Stimulated activated CD8-positive, alpha-beta memory T cell treated with anti-CD3 and anti-CD28 coated beads, Interleukin-15, amount 100 ng/mL, for 48 hours (primary cell): Measurements from ENCODE around the gene CHTF8.

Experiments used
- DNase-seq, 2 donors: peaks; one replicate each; pipeline ENCODE4 v3.0.0-alpha.2; 2020; ENCODE audit warnings: low read depth in 2 of 2

CHTF8 gene

DNA sequence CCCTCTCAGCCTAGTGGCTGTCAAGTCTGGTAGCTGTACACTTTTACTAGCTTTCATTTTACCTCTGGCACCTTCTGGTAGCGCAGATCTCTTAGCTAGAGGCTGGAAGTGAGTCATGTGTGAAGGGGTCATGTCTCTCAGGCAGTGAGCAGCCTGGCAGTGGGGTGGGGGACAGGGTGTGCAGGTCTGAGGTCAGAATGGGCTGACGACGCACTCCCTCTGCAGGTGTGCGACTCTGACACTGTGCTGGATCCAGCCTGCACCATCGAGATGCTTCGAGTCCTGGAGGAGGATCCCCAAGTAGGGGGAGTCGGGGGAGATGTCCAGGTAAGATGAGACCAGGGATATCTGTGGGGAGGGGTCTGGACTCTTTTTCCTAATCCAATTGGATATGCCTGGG lies 19.2 kb downstream of the CHTF8 start:
- no peak for DNase-seq

GRCh38 chr16:69112285-69113129 lies 19.9 kb downstream of the CHTF8 start:
- no peak for DNase-seq

- DNase-seq = no peak
These were observed 20.5 kb downstream of the CHTF8 start for GRCh38 chr16:69111876-69112230.

- no peak for DNase-seq
These were observed 21.0 kb downstream of the CHTF8 start for GRCh38 chr16:69111216-69111875.

GRCh38 chr16:69110406-69110805 lies 22.0 kb downstream of the CHTF8 start:
- DNase-seq = no peak

DNA sequence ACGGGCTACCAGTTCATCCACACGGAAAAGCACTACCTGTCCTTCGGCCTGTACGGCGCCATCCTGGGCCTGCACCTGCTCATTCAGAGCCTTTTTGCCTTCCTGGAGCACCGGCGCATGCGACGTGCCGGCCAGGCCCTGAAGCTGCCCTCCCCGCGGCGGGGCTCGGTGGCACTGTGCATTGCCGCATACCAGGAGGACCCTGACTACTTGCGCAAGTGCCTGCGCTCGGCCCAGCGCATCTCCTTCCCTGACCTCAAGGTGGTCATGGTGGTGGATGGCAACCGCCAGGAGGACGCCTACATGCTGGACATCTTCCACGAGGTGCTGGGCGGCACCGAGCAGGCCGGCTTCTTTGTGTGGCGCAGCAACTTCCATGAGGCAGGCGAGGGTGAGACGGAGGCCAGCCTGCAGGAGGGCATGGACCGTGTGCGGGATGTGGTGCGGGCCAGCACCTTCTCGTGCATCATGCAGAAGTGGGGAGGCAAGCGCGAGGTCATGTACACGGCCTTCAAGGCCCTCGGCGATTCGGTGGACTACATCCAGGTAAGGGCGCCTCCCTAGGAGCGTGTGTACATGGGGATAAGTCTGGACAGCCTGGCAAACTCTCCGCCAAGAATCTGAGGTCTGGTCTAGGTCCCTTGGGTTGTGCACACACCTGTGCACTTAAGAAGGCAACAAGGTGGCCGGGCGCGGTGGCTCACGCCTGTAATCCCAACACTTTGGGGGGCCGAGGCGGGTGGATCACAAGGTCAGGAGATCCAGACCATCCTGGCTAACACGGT lies 22.7 kb downstream of the CHTF8 start:
- DNase-seq = no peak

DNA sequence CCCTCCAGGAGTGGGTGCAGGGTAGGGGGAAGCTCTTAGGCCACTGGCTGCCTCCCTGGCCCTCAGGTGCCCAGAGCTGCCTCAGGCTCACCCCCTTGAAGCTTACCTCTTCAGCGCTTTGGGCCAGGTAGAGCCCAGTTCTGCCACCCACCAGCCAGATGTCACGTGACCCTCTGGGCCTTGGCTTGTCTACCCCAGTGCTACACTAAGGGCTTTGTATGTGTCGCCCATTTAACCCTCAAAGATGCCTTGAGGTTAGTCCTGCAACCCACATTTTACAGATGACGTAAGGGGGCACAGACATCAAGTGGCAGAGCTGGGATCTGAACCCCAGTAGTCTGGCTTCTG lies 23.5 kb downstream of the CHTF8 start:
- no peak for DNase-seq

DNA sequence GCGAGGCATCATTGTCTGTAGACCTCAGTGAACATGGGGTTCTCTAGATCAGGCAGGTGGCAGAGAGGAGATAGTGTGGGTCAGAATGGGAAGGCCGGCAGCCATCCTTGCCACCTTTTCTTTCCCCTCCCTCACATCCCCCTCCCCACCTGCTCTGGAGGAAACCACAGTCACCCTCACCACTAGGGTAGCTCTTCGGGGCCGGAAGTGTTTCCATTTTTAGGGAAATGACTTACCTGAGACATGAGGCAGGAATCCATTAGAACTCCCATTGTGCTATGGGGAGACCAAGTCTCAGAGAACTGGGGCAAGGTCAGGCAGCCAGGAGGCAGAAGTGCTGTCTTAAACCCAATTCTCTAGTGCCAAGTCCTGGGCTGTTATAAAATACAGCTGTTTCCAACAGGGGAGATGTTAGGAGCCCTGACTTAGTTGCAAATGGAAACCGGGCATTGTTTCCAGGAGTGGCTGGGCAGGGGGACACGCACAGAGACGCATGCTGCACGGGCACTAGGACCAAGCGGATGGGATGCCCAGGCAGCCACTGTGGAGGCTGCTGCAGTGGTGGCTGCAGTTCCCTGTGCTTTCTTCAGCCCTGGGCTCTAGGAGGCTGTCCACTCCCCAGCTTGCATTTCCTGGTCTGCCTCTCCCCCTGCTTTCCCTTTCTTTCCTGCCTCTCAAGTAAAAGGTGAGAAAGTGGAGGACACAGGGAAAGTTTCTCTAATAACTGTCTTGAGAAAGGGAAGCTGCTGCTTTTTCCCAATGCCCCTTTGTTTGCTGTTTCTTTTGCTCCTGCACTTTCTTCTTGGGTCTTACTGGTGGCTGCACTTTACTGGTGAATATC lies 24.1 kb downstream of the CHTF8 start:
- no peak for DNase-seq

DNA sequence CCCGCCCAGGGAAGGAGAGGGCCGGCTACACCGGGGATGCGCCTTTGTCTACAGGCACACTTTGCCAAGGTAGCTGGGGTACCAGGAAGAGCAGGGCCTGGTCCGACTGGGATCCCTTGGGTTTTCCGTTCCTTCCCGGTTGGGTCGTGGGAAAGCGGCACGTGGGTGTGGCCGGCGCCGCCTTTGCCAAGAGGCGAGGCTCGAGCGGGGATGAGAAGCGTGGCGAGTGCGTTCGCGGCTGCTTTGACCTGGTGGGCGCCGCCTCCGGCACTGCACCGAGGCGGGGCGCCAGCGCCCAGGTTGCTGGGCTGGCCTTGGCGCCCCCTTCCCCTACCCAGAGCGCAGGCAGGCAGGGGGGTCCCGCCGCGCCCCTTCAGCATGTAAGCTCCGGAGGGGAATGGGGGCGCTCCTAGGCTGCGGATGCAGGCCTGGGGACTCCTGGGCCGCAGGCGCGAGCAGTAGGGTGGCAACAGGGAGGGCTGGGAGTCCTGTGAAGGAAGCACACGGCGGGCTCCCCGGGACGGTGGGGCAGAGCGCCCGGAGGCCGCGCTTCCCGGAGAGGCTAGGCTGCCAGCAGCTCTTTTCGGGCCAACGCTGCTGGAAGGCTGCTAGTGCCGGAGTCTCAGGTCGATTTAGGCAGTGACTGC lies 24.9 kb downstream of the CHTF8 start:
- DNase-seq = no peak

- DNase-seq = no peak
These were observed 25.7 kb downstream of the CHTF8 start for GRCh38 chr16:69106491-69107315.

DNA sequence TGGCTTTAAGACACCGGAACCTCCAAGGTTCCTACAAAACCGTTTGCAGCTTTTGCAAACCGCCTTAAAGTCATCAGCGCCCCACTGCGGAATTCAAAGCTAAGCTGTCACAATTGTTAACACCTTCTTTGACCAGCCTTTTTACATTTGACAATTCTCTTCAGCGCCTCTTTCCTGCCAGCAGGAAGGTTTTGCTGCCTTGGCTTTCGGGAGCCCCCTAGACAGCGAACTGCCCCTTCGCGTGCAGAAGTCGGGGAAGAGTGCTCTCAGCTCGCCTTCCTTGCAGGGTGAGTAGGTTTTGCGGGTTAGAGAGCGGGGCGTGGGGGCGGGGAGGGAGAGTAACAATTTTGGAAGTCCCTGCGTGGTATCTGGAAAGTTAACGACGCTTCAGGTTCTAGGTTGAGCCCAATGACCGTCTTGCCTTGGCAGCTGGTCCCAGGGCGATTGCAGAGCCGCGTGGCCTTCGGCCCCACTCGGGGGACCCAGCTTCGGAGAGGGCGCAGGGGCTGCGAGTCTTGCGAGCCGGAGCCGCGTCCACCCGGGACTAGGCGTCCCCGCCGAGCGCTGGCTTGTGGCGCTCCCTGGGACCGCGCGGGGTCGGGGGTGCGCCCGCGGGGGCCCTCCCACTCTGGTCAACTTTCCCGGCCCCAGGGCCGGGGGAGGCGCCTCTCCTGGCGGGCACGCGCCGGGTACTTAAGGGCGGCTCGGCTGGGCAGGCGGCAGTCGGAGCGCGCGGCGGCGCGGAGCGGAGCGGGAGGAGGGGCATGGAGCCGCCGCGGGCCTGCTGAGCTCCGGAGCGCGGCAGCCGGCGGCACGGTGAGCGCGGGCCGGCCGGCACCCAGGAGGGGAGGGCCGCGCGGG lies 26.7 kb downstream of the CHTF8 start, which contains the start of gene HAS3:
Gene HAS3, plus strand, starts transcription at position 153 of the 861 bp plus-strand sequence. CDS start 3,743 bp downstream, outside the sequence.
- no peak for DNase-seq

DNA sequence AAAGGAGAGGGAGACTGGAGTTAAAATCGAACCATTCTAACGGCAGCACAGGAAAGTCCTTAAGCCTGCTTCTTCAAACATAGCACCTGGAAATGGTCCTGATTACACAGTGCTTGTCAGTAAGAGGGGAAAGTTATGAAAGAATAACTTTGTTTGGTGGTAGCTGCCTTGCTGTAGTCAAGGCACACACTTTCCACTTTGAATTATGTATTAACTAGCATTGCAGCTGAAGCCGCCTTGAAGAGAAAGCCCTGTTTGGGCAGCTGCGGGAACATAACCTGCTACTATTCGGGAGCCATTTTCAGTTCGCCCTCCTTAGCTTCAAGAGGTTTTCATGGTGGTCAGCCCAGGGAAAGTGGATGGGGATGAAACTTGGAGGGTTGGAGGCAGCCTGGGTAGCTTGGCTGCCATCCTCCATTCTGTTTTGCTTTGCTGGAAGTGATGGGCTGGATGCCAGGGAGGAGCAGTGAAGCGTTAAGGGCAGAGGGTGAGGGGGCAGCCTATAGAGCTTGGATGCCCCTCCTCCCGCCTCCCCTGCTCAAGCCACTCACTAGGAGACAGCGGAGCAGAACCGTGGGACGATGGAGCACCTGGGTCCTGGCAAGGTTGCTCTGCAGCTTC lies 32.2 kb downstream of the CHTF8 start:
- DNase-seq = no peak

DNA sequence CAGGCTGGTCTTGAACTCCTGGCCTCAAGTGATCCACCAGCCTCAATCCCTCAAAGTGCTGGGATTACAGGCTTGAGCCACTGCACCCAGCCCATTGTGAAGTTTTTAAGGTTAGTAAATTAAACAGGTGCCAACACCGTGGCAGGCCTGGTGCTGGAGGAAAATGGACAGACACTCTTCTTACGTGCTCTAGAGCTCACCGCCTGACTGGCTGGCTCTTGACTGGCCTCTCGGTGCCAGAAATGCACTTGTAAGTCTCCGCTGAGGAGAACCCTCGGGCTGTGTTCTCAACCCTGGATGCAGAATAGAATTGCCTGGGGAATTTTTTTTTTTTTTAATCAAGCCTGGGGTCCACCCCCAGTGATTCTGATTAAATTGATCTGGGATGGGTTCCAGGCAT lies 37.2 kb downstream of the CHTF8 start:
- no peak for DNase-seq

DNA sequence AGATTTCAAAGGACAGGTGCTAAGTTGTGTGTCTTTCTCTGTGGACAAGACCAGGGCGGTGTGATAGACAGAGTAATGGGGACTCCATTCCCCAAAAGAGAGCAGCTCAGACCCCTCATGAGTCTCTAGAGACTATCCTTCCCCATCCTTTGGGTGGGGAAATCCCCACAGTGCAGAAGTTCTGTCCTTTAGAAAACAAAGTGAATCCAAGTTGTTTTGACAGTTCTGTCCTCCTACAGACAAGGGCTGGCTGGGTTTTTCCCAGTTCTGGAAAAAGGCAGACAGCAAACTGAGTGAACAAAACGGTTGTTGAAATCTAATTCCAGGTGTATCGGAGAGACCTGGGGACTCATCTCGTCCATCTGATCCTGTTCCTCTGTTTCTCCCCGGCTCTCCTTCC lies 37.9 kb downstream of the CHTF8 start:
- DNase-seq = no peak

- no peak for DNase-seq
These were observed 38.4 kb downstream of the CHTF8 start for GRCh38 chr16:69093974-69094373.

GRCh38 chr16:69089091-69089910 lies 43.1 kb downstream of the CHTF8 start:
- peak in 1 of 2 donors; percentile 38 for DNase-seq

DNA sequence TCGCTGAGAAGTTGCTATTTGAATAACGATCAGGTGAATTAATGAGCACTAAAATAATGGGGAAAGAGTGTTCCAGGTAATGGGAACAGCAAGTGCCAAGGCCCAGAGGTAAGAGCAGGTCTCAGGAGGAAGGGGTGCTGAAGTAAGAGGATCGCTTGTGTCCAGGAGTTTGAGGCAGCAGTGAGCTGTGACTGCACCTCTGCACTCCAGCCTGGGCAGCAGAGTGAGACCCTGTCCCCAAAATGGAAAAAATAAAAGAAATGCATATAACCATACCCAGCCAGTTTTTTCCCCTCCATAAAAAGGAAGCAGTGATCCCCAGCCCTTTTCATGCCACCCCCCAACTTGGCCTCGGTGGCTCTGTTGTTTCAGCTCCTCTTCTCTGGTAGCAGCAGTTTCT lies 43.7 kb downstream of the CHTF8 start:
- DNase-seq = no peak

DNA sequence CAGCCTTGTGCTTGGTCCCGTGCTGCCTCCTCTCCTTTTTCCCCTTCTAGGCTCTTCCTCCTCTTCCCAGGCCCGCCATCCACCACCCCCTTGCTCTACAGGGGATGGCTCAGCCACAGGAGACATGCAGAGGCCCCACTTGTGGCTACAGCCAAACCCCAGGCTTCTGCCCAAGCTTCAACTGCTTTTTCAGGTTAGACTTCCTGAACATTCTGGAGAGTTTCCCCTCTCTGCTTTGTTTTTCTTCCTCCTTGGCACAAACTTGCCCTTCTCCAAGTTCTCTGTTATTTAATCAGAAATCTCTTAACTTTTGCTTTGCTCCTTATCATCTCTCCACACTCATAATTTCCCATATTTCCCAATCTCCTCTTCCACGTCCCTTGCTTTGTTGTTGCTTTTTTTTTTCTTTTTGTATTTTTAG lies 45.2 kb downstream of the CHTF8 start:
- no peak for DNase-seq
